ENCODE data around the gene PLK2.

GRCh38 chr5:58431832-58432231 lies 28.1 kb downstream of the PLK2 start:
- no peak for TF ChIP-seq CTCF (IDR thresholded peaks at IDR 0.05)
- no peak for TF ChIP-seq POLR2AphosphoS5 (IDR thresholded peaks at IDR 0.05; ENCODE audit: low read depth, low read length)
- TF ChIP-seq SIN3A (IDR thresholded peaks at IDR 0.05; ENCODE audit: borderline replicate concordance, insufficient read depth, low read depth, low read length), result no peak
- TF ChIP-seq REST (IDR thresholded peaks at IDR 0.05; ENCODE audit: insufficient read depth in 1 of 2, low read depth in 2 of 2, low read length in 1 of 2), result no peak
- TF ChIP-seq TCF7L2 (IDR thresholded peaks at IDR 0.05; ENCODE audit: low read depth, low read length), result no peak

Data from Panc1 (cell line).